ENCODE measurements around the gene BHLHA15. TPM values are rescaled to one million over a fixed set of nuclear protein-coding genes. Genes with fewer than 3 reads are reported as not detected.

BHLHA15 gene
- total and polyA plus RNA-seq, 2 of the 13 experiments (the other 11 are each of a cell fraction or from before 2014, with no cell fraction given), result 1.9 to 6.1 TPM

- Histone ChIP-seq H3K4me3 (replicated peaks in 1 of 3; ENCODE audit: insufficient read depth in 1 of 3, low read depth in 2 of 3, low read length in 3 of 3) (no peak overlapping the region), H3K4me2 (ENCODE audit: low read depth, low read length) (no peak overlapping the region), H3K4me1 (ENCODE audit: insufficient read depth, low read length) (no peaks in the 10 kb centered on the region), H3K27ac (ENCODE audit: extremely low read length, insufficient read depth, low read length) (no peak overlapping the region), H3K36me3 (replicated peaks in 1 of 2; ENCODE audit: control insufficient read depth in 1 of 2, insufficient read depth in 2 of 2, low read length in 2 of 2) (no peaks in the 10 kb centered on the region; a peak in 2 of 5 replicates), H3K79me2 (ENCODE audit: insufficient read depth, low read length) (no peaks in the 10 kb centered on the region), H3K9me3 (ENCODE audit: low read length) (no peaks in the 10 kb centered on the region), H3K9ac (ENCODE audit: insufficient read depth, low read depth, low read length) (no peak overlapping the region), H4K20me1 (ENCODE audit: insufficient read depth, low read length) (no peaks in the 10 kb centered on the region), H3K27me3 (ENCODE audit: control insufficient read depth in 1 of 2, insufficient read depth in 2 of 2, low read length in 2 of 2) (no peaks in the 10 kb centered on the region), H2AFZ (ENCODE audit: low read length) (no peak overlapping the region)
- WGBS (ENCODE audit: low lambda C conversion rate), result 93% methylated on average over 19 of the region's 25 CpGs
- in situ Hi-C loops (cut with HindIII; ENCODE audit: extremely low pct_ligation_motif_present, low pct_unique_long_range_greater_than_20kb) (no loop called here), intact Hi-C loops (cut with micrococcal nuclease; ENCODE audit: unreplicated experiment) (no loop called here)
- no peak for ATAC-seq
- TF ChIP-seq TRAFD1 (CRISPR knock-in tag; IDR thresholded peaks at IDR 0.05; ENCODE audit: borderline replicate concordance) (no peak), AGO2 (optimal IDR thresholded peaks at IDR 0.05; ENCODE audit: low read depth, low read length) (peak; percentile 23)
- POLR2A ChIA-PET, result no interaction called here
- FAIRE-seq, result no peak
- no peak for DNase-seq (ENCODE audit: low spot score)
- CTCF ChIA-PET (ENCODE audit: low intra/inter-chr PET ratio, low total read pairs), result no interaction called here
- BruUV-seq (replicated peaks), result no TSS peak
Observed at GRCh38 chr7:98236355-98237185, 25.3 kb downstream of the BHLHA15 start.

DNA sequence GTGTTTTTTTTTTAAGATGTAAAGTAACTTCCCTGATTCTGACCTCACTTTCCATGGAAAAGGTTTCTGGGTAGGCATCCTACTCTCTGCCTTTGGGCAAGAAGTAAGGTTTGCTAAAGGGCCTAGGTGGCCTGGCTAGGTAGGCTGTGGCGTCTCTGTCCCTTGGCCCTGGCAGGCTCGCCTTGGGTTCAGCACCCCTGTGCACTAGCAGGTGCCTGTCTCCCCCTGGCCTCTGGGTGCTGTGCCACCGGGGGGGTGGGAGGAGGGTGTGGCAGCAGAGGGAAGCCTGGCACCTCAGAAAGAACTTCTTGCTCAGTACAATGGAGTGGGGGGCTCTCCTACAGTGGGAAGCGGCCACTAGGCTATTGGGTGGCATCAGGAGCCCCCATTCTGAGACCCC is 26.8 kb downstream of the BHLHA15 start:
- WGBS (ENCODE audit: low lambda C conversion rate), result 100% methylated on average over 1 of the region's 4 CpGs
- ChIA-PET CTCF (ENCODE audit: low intra/inter-chr PET ratio, low total read pairs) (no interaction called here), POLR2A (no interaction called here)
- TF ChIP-seq ZNF839 (CRISPR knock-in tag; IDR thresholded peaks at IDR 0.05; ENCODE audit: borderline replicate concordance) (no peak), RAD51 (IDR thresholded peaks at IDR 0.05; ENCODE audit: borderline replicate concordance) (no peak), NPAS2 (CRISPR knock-in tag; IDR thresholded peaks at IDR 0.05; ENCODE audit: borderline replicate concordance) (no peak), KDM6A (CRISPR knock-in tag; IDR thresholded peaks at IDR 0.05; ENCODE audit: low read depth) (no peak), ZNF383 (CRISPR knock-in tag; IDR thresholded peaks at IDR 0.05; ENCODE audit: borderline replicate concordance) (no peak), EHMT2 (IDR thresholded peaks at IDR 0.05; ENCODE audit: borderline replicate concordance, low read depth, low read length) (no peak), ZNF44 (CRISPR knock-in tag; IDR thresholded peaks at IDR 0.05) (no peak)
- no peaks in the 10 kb centered on the region for H3K27me3 ChIP-seq (ENCODE audit: control insufficient read depth in 1 of 2, insufficient read depth in 2 of 2, low read length in 2 of 2)
- no peaks in the 10 kb centered on the region for H4K20me1 ChIP-seq (ENCODE audit: insufficient read depth, low read length)
- no TSS peak for BruUV-seq (replicated peaks)
- H3K4me1 ChIP-seq (ENCODE audit: insufficient read depth, low read length), result no peaks in the 10 kb centered on the region
- no peak for FAIRE-seq
- in situ Hi-C loops (cut with HindIII; ENCODE audit: extremely low pct_ligation_motif_present, low pct_unique_long_range_greater_than_20kb) (no loop called here), intact Hi-C loops (cut with micrococcal nuclease; ENCODE audit: unreplicated experiment) (no loop called here)
- H3K4me2 ChIP-seq (ENCODE audit: low read depth, low read length), result no peak overlapping the region
- H3K9me3 ChIP-seq (ENCODE audit: low read length), result no peaks in the 10 kb centered on the region
- no peak overlapping the region for H3K27ac ChIP-seq (ENCODE audit: extremely low read length, insufficient read depth, low read length)
- no peak for DNase-seq (ENCODE audit: low spot score)
- H3K4me3 ChIP-seq (replicated peaks in 1 of 3; ENCODE audit: insufficient read depth in 1 of 3, low read depth in 2 of 3, low read length in 3 of 3), result no peak overlapping the region
- H3K9ac ChIP-seq (ENCODE audit: insufficient read depth, low read depth, low read length), result no peak overlapping the region
- no peak overlapping the region for H2AFZ ChIP-seq (ENCODE audit: low read length)
- no peaks in the 10 kb centered on the region; a peak in 2 of 5 replicates for H3K36me3 ChIP-seq (replicated peaks in 1 of 2; ENCODE audit: control insufficient read depth in 1 of 2, insufficient read depth in 2 of 2, low read length in 2 of 2)
- no peaks in the 10 kb centered on the region for H3K79me2 ChIP-seq (ENCODE audit: insufficient read depth, low read length)
- no peak for ATAC-seq

All from HepG2 (cell line).